ENCODE measurements around the gene LDLRAD3. TPM values are rescaled to one million over a fixed set of nuclear protein-coding genes. Genes with fewer than 3 reads are reported as not detected.

Gene LDLRAD3
- total RNA-seq, 1 experiment from 2014 or later, result 15.3 TPM

GRCh38 chr11:35943309-35943708 lies 553 bp upstream of the LDLRAD3 start:
- no peaks in the 10 kb centered on the region for H3K36me3 ChIP-seq (ENCODE audit: low read depth, low read length)
- H3F3A ChIP-seq (ENCODE audit: low read length, unreplicated experiment), result no peaks in the 10 kb centered on the region
- peaks cover 42% of the 10 kb centered on the region for H3K79me2 ChIP-seq (ENCODE audit: low read length)
- intact Hi-C loops (cut with micrococcal nuclease), result loop anchor here (5.0 kb wide), 1 partner anchor 326 kb away; the partner anchor contains the start of gene FJX1
- H3K27ac ChIP-seq (ENCODE audit: low read length), result peak overlapping the region; percentile 23; the same call in 1 of the 2 replicates
- ATAC-seq (no peak), DNase-seq (no peak)
- TF ChIP-seq CTCF (conservative IDR thresholded peaks at IDR 0.05; ENCODE audit: low read depth, low read length) (no peak), EZH2phosphoT487 (IDR thresholded peaks at IDR 0.05; ENCODE audit: borderline replicate concordance, low read length) (no peak), EZH2 (IDR thresholded peaks at IDR 0.05; ENCODE audit: low read length, unreplicated experiment) (no peak)
- H3K9me2 ChIP-seq (replicated peaks; ENCODE audit: low read length), result no peaks in the 10 kb centered on the region
- H3K4me3 ChIP-seq (ENCODE audit: low read length), result peak overlapping the region; percentile 63
- H3K4me2 ChIP-seq (ENCODE audit: low read length), result peak overlapping the region; percentile 84
- no peaks in the 10 kb centered on the region for H3K9me3 ChIP-seq (ENCODE audit: low read length)
- ChIA-PET POLR2A (ENCODE audit: unreplicated experiment) (no interaction called here), CTCF (no interaction called here)
- H2AFZ ChIP-seq (ENCODE audit: low read length), result peak overlapping the region; percentile 95
- H3K27me3 ChIP-seq (ENCODE audit: low read length), result no peaks in the 10 kb centered on the region
- peak overlapping the region; percentile 72 for H3K9ac ChIP-seq (ENCODE audit: low read length)
- TSS peak; percentile 76 for BruUV-seq (replicated peaks)
- H4K20me1 ChIP-seq (ENCODE audit: low read length), result peaks cover 5% of the 10 kb centered on the region; the same call in 1 of the 2 replicates
- H3K4me1 ChIP-seq (ENCODE audit: insufficient read depth, low read length), result peaks cover 30% of the 10 kb centered on the region

- no peak for TF ChIP-seq EZH2 (IDR thresholded peaks at IDR 0.05; ENCODE audit: low read length, unreplicated experiment)
- no peaks in the 10 kb centered on the region for H3K9me2 ChIP-seq (replicated peaks; ENCODE audit: low read length)
- peak overlapping the region; percentile 35 for H3K27ac ChIP-seq (ENCODE audit: low read length)
- H3K79me2 ChIP-seq (ENCODE audit: low read length), result peaks cover 55% of the 10 kb centered on the region
- H3K36me3 ChIP-seq (ENCODE audit: low read depth, low read length), result no peaks in the 10 kb centered on the region
- TSS peak; percentile 35 for BruUV-seq (replicated peaks)
- H2AFZ ChIP-seq (ENCODE audit: low read length), result peak overlapping the region; percentile 38
- peak; percentile 16 for DNase-seq
- peaks cover 43% of the 10 kb centered on the region for H3K4me1 ChIP-seq (ENCODE audit: insufficient read depth, low read length)
- peak overlapping the region; percentile 100 for H3K4me2 ChIP-seq (ENCODE audit: low read length)
- intact Hi-C loops (cut with micrococcal nuclease), result loop anchor here (5.0 kb wide), 1 partner anchor 327 kb away; the partner anchor contains the start of gene FJX1
- ChIA-PET CTCF (interaction anchor here (1.8 kb wide), 1 partner anchor 122 kb away, joined by 8 read pairs; no protein-coding TSS in a partner anchor), POLR2A (ENCODE audit: unreplicated experiment) (interaction anchor here (0.6 to 0.7 kb wide), 2 partner anchors 165 to 351 kb away, joined by 3 read pairs; no protein-coding TSS in a partner anchor)
- peaks cover 5% of the 10 kb centered on the region; the same call in 1 of the 2 replicates for H4K20me1 ChIP-seq (ENCODE audit: low read length)
- H3F3A ChIP-seq (ENCODE audit: low read length, unreplicated experiment), result peaks cover 3% of the 10 kb centered on the region
- ATAC-seq, result peak; percentile 7; the same call in 1 of the 2 replicates
- no peaks in the 10 kb centered on the region for H3K27me3 ChIP-seq (ENCODE audit: low read length)
- peak overlapping the region; percentile 93 for H3K4me3 ChIP-seq (ENCODE audit: low read length)
- peak overlapping the region; percentile 76 for H3K9ac ChIP-seq (ENCODE audit: low read length)
- H3K9me3 ChIP-seq (ENCODE audit: low read length), result no peaks in the 10 kb centered on the region
Observed at GRCh38 chr11:35944503-35945136, 758 bp downstream of the LDLRAD3 start.

DNA sequence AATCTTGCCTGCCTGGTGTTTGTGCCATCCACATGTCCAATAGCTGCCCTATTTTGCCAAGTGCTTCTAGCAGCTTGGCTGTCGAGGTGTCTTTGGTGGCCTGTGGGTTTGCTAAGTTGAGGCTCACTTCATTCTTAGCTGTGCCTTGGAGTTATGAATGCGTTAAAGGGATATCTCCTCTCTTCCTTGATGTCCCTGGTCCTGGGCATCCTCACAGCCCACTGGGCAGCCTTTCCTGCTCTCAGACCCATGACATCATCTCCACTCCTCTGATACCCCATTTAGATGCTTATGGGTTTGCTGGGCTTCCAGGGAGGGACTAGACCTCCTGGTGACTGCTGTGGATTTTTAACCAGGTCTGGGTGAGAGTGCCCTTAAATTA lies 1.3 kb downstream of the LDLRAD3 start:
- H3K27ac ChIP-seq (ENCODE audit: low read length), result no peak overlapping the region
- peaks cover 3% of the 10 kb centered on the region for H3F3A ChIP-seq (ENCODE audit: low read length, unreplicated experiment)
- BruUV-seq (replicated peaks), result no TSS peak
- no peak overlapping the region for H2AFZ ChIP-seq (ENCODE audit: low read length)
- peak overlapping the region; percentile 100 for H3K4me2 ChIP-seq (ENCODE audit: low read length)
- peaks cover 58% of the 10 kb centered on the region for H3K79me2 ChIP-seq (ENCODE audit: low read length)
- H3K9me3 ChIP-seq (ENCODE audit: low read length), result no peaks in the 10 kb centered on the region
- POLR2A ChIA-PET (ENCODE audit: unreplicated experiment), result interaction anchor here (0.7 kb wide), 1 partner anchor 352 kb away, joined by 3 read pairs; no protein-coding TSS in a partner anchor
- TF ChIP-seq CTCF (conservative IDR thresholded peaks at IDR 0.05; ENCODE audit: low read depth, low read length) (no peak), EZH2phosphoT487 (IDR thresholded peaks at IDR 0.05; ENCODE audit: borderline replicate concordance, low read length) (no peak)
- CTCF ChIA-PET, result interaction anchor here (1.8 kb wide), 1 partner anchor 123 kb away, joined by 8 read pairs; no protein-coding TSS in a partner anchor
- intact Hi-C loops (cut with micrococcal nuclease), result no loop called here
- ATAC-seq (no peak), DNase-seq (no peak)
- peaks cover 48% of the 10 kb centered on the region for H3K4me1 ChIP-seq (ENCODE audit: insufficient read depth, low read length)
- no peaks in the 10 kb centered on the region for H3K9me2 ChIP-seq (replicated peaks; ENCODE audit: low read length)
- peaks cover 5% of the 10 kb centered on the region; the same call in 1 of the 2 replicates for H4K20me1 ChIP-seq (ENCODE audit: low read length)
- H3K27me3 ChIP-seq (ENCODE audit: low read length), result no peaks in the 10 kb centered on the region
- peak overlapping the region; percentile 76 for H3K9ac ChIP-seq (ENCODE audit: low read length)
- H3K4me3 ChIP-seq (ENCODE audit: low read length), result peak overlapping the region; percentile 93
- no peaks in the 10 kb centered on the region for H3K36me3 ChIP-seq (ENCODE audit: low read depth, low read length)

Measured in PC-3 (cell line).